CD14-positive monocyte (primary cell): ENCODE data around the gene C8G. TPM values are rescaled to one million over a fixed set of nuclear protein-coding genes. Genes with fewer than 3 reads are reported as not detected.
A peak's percentile ranks its signal among the peaks of the same experiment; 100 is the strongest.

Source experiments
- DNase-seq, 3 donors: peaks; one replicate each; pipeline ENCODE4 v3.0.0-alpha.2; 2011 to 2022
- H2AFZ ChIP-seq: 2 replicates; pipeline ENCODE4 v1.6.0; 2012; ENCODE audit warnings: mild to moderate bottlenecking, low read depth, low read length, inconsistent platforms; ENCODE audit not compliant: insufficient read depth, poor library complexity, severe bottlenecking
- H3K27ac ChIP-seq, 2 donors: 1 replicate in 1 of 2; 2 replicates in 1 of 2; pipeline ENCODE4 v1.5.1; 2012 to 2013; ENCODE audit warnings: low read length in 2 of 2, control low read depth in 1 of 2, inconsistent platforms in 1 of 2, low read depth in 1 of 2, mild to moderate bottlenecking in 1 of 2
- H3K27me3 ChIP-seq, 2 donors: one replicate each; pipeline versions ENCODE4 v1.6.0 to v1.6.1; 2011 to 2013; ENCODE audit warnings: low read length in 2 of 2; ENCODE audit not compliant: control insufficient read depth in 2 of 2, insufficient read depth in 2 of 2
- H3K36me3 ChIP-seq, 2 donors: replicated peaks in 1 of 2; 1 replicate in 1 of 2; 2 replicates in 1 of 2; pipeline versions ENCODE4 v1.5.1 to v1.6.1; 2012 to 2013; ENCODE audit warnings: low read length in 2 of 2, control low read depth in 1 of 2, inconsistent platforms in 1 of 2, mild to moderate bottlenecking in 1 of 2; ENCODE audit not compliant: insufficient read depth in 2 of 2, control insufficient read depth in 1 of 2
- H3K4me1 ChIP-seq, 2 donors: 1 replicate in 1 of 2; 2 replicates in 1 of 2; pipeline versions ENCODE4 v1.5.1 to v1.6.1; 2012 to 2013; ENCODE audit warnings: low read length in 2 of 2, control low read depth in 1 of 2, inconsistent platforms in 1 of 2, mild to moderate bottlenecking in 1 of 2, moderate library complexity in 1 of 2; ENCODE audit not compliant: insufficient read depth in 2 of 2, control insufficient read depth in 1 of 2
- H3K4me2 ChIP-seq: replicated peaks from 2 replicates; pipeline ENCODE3; 2012; ENCODE audit warnings: low read length, moderate library complexity, mild to moderate bottlenecking; ENCODE audit not compliant: poor library complexity, severe bottlenecking; ENCODE audit errors: extremely low read depth
- H3K4me3 ChIP-seq, 3 experiments: fragments of 200-600 bp in 1 of 3; sonication (generic) in 1 of 3; replicated peaks in 1 of 3; 1 replicate in 2 of 3; 2 replicates in 1 of 3; pipeline ENCODE4 v1.5.1; 2011 to 2013; ENCODE audit warnings: low read length in 3 of 3, mild to moderate bottlenecking in 3 of 3, control low read depth in 2 of 3, low read depth in 2 of 3, inconsistent platforms in 1 of 3, moderate library complexity in 1 of 3
- H3K79me2 ChIP-seq: 2 replicates; pipeline ENCODE4 v1.6.0; 2012; ENCODE audit warnings: mild to moderate bottlenecking, control low read depth, inconsistent platforms, low read length, moderate library complexity; ENCODE audit not compliant: insufficient read depth
- H3K9ac ChIP-seq: 2 replicates; pipeline ENCODE4 v1.6.0; 2017; ENCODE audit warnings: low read length, mild to moderate bottlenecking; ENCODE audit not compliant: insufficient read depth, poor library complexity, severe bottlenecking
- H3K9me3 ChIP-seq, 2 donors: replicated peaks in 1 of 2; 1 replicate in 1 of 2; 2 replicates in 1 of 2; pipeline versions ENCODE4 v1.5.1 to v1.6.1; 2012 to 2013; ENCODE audit warnings: low read length in 2 of 2, control low read depth in 1 of 2; ENCODE audit not compliant: control insufficient read depth in 1 of 2, insufficient read depth in 1 of 2
- H4K20me1 ChIP-seq: 2 replicates; pipeline ENCODE4 v1.6.0; 2012; ENCODE audit warnings: mild to moderate bottlenecking, low read length, control low read depth, moderate library complexity; ENCODE audit not compliant: insufficient read depth
- H3K27ac Mint-ChIP-seq, 7 donors: one replicate each; pipeline ENCODE4 v1.8.0; 2020; ENCODE audit warnings: mild to moderate bottlenecking in 7 of 7, mixed read lengths in 7 of 7, moderate library complexity in 6 of 7, inconsistent platforms in 2 of 7
- H3K27me3 Mint-ChIP-seq, 3 donors: one replicate each; pipeline ENCODE4 v1.8.0; 2021 to 2022; ENCODE audit warnings: low read depth in 3 of 3, mild to moderate bottlenecking in 3 of 3, mixed read lengths in 3 of 3, moderate library complexity in 3 of 3, inconsistent platforms in 1 of 3
- H3K36me3 Mint-ChIP-seq, 2 donors: one replicate each; pipeline ENCODE4 v1.8.0; 2020; ENCODE audit warnings: mixed read lengths in 2 of 2, inconsistent platforms in 1 of 2, mild to moderate bottlenecking in 1 of 2
- H3K4me1 Mint-ChIP-seq: one replicate; pipeline ENCODE4 v1.8.0; 2020; ENCODE audit warnings: mild to moderate bottlenecking, mixed read lengths
- H3K4me3 Mint-ChIP-seq, 2 donors: one replicate each; pipeline ENCODE4 v1.8.0; 2020; ENCODE audit warnings: mild to moderate bottlenecking in 2 of 2, mixed read lengths in 2 of 2, moderate library complexity in 1 of 2
- H3K9me3 Mint-ChIP-seq, 7 donors: one replicate each; pipeline ENCODE4 v1.8.0; 2020 to 2022; ENCODE audit warnings: mixed read lengths in 7 of 7, mild to moderate bottlenecking in 6 of 7, moderate library complexity in 6 of 7, inconsistent platforms in 2 of 7
- WGBS: methylation state at CpG from one replicate; pipeline ENCODE4 v1.1.5; 2013; ENCODE audit warnings: missing lambda C conversion rate; ENCODE audit not compliant: insufficient coverage; 5-methylcytosine and 5-hydroxymethylcytosine counted together
- intact Hi-C, 2 donors: fragments of 100-400 bp; cut with micrococcal nuclease; formaldehyde crosslinking; loops; one replicate each; pipeline versions ENCODE4 v1.15.0 to v1.15.1; 2023
- polyA plus RNA-seq, 3 donors: library from polyadenylated mRNA; depleted of rRNA in 1 of 3; unstranded in 2 of 3; stranded (reverse) in 1 of 3; fragments of 300-500 nt in 2 of 3; fragments of >200 nt in 1 of 3; fragmentation: Illumina TruSeq in 2 of 3; gene quantifications; 1 replicate in 2 of 3; 2 replicates in 1 of 3; pipeline ENCODE4 v1.2.3, GENCODE V29; 2012 to 2021
- TF ChIP-seq, protein P1 (sequence below): fragments of 200-600 bp; IDR thresholded peaks from one replicate; pipeline ENCODE4 v1.8.0; 2022; ENCODE audit warnings: antibody characterized with exemption, mild to moderate bottlenecking

Gene C8G
- polyA plus RNA-seq, 3 donors, result 0.55 to 0.72 TPM; not detected in 1

GRCh38 chr9:136985027-136985602 is 40.1 kb downstream of the C8G start:
- H3K9ac ChIP-seq, result no peak overlapping the region
- no peaks in the 10 kb centered on the region for H3K4me1 Mint-ChIP-seq

GRCh38 chr9:136985853-136986252 is 40.8 kb downstream of the C8G start:
- DNase-seq, result no peak
- Histone ChIP-seq H3K79me2 (no peaks in the 10 kb centered on the region), H3K4me1 (peaks cover under 1% of the 10 kb centered on the region in 2 donors), H3K9ac (no peak overlapping the region), H3K4me3 (no peak overlapping the region), H3K27me3 (peaks cover 19 to 45% of the 10 kb centered on the region in 2 donors), H3K27ac (no peak overlapping the region), H3K4me2 (no peak overlapping the region), H4K20me1 (no peaks in the 10 kb centered on the region), H3K36me3 (no peaks in the 10 kb centered on the region), H3K9me3 (no peaks in the 10 kb centered on the region), H2AFZ (no peak overlapping the region)
- intact Hi-C loops, result no loop called here
- 17% methylated on average over 32 of the region's 33 CpGs for WGBS
- H3K36me3 Mint-ChIP-seq, result peaks cover 0 to 3% of the 10 kb centered on the region in 2 donors
- peaks cover 4% of the 10 kb centered on the region for H3K4me1 Mint-ChIP-seq
- peak overlapping the region in 1 of 2 donors; percentile 68 for H3K4me3 Mint-ChIP-seq
- no peak overlapping the region for H3K27ac Mint-ChIP-seq
- H3K9me3 Mint-ChIP-seq, result peaks cover 0 to 10% (median 0%) of the 10 kb centered on the region in 7 donors
- H3K27me3 Mint-ChIP-seq, result peaks cover 55 to 65% (median 61%) of the 10 kb centered on the region in 3 donors
- TF ChIP-seq, protein P1, sequence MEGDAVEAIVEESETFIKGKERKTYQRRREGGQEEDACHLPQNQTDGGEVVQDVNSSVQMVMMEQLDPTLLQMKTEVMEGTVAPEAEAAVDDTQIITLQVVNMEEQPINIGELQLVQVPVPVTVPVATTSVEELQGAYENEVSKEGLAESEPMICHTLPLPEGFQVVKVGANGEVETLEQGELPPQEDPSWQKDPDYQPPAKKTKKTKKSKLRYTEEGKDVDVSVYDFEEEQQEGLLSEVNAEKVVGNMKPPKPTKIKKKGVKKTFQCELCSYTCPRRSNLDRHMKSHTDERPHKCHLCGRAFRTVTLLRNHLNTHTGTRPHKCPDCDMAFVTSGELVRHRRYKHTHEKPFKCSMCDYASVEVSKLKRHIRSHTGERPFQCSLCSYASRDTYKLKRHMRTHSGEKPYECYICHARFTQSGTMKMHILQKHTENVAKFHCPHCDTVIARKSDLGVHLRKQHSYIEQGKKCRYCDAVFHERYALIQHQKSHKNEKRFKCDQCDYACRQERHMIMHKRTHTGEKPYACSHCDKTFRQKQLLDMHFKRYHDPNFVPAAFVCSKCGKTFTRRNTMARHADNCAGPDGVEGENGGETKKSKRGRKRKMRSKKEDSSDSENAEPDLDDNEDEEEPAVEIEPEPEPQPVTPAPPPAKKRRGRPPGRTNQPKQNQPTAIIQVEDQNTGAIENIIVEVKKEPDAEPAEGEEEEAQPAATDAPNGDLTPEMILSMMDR, result no peak

More at GRCh38 chr9:136985027-136985602, 40.1 kb downstream of the C8G start:
- intact Hi-C loops, result no loop called here
- no peak overlapping the region for H3K27ac ChIP-seq
- peaks cover 0 to 3% of the 10 kb centered on the region in 2 donors for H3K36me3 Mint-ChIP-seq
- peaks cover 0 to 7% (median 0%) of the 10 kb centered on the region in 7 donors for H3K9me3 Mint-ChIP-seq
- no peak overlapping the region for H3K4me3 Mint-ChIP-seq
- H4K20me1 ChIP-seq, result no peaks in the 10 kb centered on the region
- no peak for DNase-seq
- no peak overlapping the region for H2AFZ ChIP-seq
- H3K4me3 ChIP-seq, result no peak overlapping the region
- peaks cover 54 to 68% (median 58%) of the 10 kb centered on the region in 3 donors for H3K27me3 Mint-ChIP-seq
- H3K27me3 ChIP-seq, result peaks cover 19 to 45% of the 10 kb centered on the region in 2 donors
- no peaks in the 10 kb centered on the region for H3K9me3 ChIP-seq
- no peaks in the 10 kb centered on the region for H3K4me1 ChIP-seq
- no peak overlapping the region for H3K27ac Mint-ChIP-seq
- H3K36me3 ChIP-seq, result no peaks in the 10 kb centered on the region
- TF ChIP-seq, protein P1, result no peak
- H3K4me2 ChIP-seq, result no peak overlapping the region
- 5% methylated on average over 41 of the region's 48 CpGs for WGBS
- no peaks in the 10 kb centered on the region for H3K79me2 ChIP-seq
